ENCODE data around the gene TEX22.

The TEX22 gene

DNA sequence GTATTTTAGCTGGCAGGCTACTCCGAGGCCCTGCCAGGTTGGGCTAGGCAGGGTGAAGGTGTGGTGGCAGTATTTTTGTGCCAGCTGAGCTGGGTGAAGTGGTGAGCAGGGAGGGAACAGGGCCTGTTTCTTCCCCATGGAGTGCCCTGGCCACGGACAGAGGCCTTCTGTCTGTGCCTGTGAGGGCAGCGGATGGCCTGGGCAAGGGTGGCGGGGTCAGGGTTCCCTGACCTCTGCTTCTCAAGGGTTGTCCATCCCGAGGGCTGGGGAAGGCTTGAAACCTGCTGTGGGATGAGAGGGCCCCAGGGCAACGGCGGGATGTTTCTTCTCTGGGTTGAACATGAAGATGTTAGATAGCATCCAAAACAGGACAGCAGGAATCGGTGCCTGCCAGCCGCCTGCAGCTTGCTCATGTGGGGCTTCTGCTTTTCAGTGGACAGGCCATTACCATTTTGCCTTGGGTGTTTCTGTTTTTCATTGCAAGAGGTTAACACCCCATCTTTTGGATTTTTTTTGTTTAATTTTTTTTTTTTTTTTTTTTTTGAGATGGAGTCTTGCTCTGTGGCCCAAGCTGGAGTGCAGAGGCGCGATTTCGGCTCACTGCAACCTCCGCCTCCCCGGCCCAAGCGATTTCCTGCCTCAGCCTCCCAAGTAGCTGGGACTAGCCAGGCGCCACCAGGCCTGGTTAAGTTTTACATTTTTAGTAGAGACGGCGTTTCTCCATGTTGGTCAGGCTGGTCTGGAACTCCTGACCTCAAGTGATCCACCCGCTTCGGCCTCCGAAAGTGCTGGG is 24.6 kb downstream of the TEX22 start:
- DNase-seq (ENCODE audit: low read depth in 2 of 2): no peak
- TF ChIP-seq, protein P1, sequence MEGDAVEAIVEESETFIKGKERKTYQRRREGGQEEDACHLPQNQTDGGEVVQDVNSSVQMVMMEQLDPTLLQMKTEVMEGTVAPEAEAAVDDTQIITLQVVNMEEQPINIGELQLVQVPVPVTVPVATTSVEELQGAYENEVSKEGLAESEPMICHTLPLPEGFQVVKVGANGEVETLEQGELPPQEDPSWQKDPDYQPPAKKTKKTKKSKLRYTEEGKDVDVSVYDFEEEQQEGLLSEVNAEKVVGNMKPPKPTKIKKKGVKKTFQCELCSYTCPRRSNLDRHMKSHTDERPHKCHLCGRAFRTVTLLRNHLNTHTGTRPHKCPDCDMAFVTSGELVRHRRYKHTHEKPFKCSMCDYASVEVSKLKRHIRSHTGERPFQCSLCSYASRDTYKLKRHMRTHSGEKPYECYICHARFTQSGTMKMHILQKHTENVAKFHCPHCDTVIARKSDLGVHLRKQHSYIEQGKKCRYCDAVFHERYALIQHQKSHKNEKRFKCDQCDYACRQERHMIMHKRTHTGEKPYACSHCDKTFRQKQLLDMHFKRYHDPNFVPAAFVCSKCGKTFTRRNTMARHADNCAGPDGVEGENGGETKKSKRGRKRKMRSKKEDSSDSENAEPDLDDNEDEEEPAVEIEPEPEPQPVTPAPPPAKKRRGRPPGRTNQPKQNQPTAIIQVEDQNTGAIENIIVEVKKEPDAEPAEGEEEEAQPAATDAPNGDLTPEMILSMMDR (IDR thresholded peaks at IDR 0.05; ENCODE audit: low read depth, low read length): no peak
- no peak overlapping the region for H3K4me3 ChIP-seq (replicated peaks in 1 of 2; ENCODE audit: low read depth in 2 of 2, low read length in 2 of 2)

DNA sequence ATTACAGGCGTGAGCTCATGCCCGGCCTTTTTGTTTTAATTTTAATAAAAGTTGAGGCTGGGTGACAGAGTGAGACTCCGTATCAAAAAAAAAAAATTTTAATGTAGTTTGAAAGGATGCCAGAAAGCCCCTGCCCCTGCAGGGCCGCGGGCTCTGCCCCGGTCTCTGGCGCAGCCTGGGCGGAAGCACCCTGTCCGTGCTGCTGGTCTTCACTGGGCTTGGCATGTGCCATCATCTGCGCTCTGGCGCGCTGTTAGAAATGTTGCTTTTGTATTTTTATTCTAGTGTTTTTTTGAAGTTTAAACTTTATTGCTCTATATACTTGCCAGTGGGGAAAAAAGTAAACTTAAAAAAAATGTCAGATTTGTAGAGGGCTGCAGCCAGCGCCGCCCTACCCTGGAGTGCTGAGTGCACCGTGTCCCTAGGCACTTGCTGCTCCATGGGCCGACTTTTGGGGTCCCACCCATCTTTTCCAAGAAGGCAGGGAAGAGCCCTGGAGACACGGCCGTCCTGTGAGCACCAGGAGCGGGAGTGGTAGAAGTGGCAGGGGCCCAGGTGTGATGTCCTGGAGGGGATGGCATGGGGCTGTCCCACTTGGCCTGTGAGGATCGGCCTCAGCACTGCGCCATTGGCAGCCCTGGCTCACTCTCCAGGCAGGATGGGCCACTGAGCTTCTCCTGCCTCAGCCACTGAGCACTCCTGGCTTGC is 25.3 kb downstream of the TEX22 start:
- TF ChIP-seq, protein P1 (IDR thresholded peaks at IDR 0.05; ENCODE audit: low read depth, low read length): no peak
- DNase-seq (ENCODE audit: low read depth in 2 of 2): no peak
- no peak overlapping the region for H3K4me3 ChIP-seq (replicated peaks in 1 of 2; ENCODE audit: low read depth in 2 of 2, low read length in 2 of 2)

DNA sequence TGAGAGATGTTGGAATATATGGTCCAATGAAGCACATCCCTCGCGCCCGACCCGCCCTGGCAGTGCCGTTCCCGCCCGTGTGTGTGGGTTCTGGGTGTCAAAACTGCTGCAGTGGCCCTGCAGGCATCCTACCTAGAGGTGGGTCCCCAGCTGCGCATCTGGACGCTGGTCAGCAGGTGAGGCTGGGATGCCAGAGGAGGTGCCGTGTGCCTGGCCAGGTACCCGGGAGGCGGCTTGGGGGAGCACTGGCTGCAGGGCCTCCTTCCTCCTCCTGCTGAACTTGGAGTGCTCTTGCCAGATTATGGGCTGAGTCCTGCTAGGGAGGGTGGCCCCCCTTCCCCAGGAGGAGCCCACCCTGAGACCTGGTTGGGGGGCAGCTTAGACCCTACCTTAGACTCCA is 26.5 kb downstream of the TEX22 start:
- TF ChIP-seq, protein P1 (IDR thresholded peaks at IDR 0.05; ENCODE audit: low read depth, low read length): no peak
- no peak overlapping the region for H3K4me3 ChIP-seq (replicated peaks in 1 of 2; ENCODE audit: low read depth in 2 of 2, low read length in 2 of 2)
- DNase-seq (ENCODE audit: low read depth in 2 of 2): no peak

DNA sequence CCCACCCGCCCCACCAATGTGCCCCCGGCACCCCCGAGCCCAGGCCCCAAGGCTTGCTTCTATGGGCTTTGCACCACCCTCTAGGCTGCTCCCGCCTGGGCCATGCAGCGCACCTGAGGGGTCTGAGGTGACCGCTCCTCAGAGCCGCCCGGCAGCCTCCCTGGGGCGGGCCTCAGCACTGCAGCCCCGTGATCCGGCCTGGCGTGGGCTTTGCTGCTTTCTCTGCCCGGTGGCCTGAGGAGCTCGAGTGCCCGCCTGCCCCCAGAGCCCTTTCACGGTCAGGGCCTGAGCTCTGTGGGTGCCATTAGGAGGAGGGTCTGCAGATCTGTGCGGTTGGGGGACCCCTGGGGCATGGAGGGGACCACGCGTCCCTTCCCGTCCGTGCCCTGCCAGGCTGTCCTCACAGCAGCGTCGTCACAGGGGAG is 27.5 kb downstream of the TEX22 start:
- no peak overlapping the region for H3K4me3 ChIP-seq (replicated peaks in 1 of 2; ENCODE audit: low read depth in 2 of 2, low read length in 2 of 2)
- TF ChIP-seq, protein P1 (IDR thresholded peaks at IDR 0.05; ENCODE audit: low read depth, low read length): no peak
- DNase-seq (ENCODE audit: low read depth in 2 of 2): no peak

DNA sequence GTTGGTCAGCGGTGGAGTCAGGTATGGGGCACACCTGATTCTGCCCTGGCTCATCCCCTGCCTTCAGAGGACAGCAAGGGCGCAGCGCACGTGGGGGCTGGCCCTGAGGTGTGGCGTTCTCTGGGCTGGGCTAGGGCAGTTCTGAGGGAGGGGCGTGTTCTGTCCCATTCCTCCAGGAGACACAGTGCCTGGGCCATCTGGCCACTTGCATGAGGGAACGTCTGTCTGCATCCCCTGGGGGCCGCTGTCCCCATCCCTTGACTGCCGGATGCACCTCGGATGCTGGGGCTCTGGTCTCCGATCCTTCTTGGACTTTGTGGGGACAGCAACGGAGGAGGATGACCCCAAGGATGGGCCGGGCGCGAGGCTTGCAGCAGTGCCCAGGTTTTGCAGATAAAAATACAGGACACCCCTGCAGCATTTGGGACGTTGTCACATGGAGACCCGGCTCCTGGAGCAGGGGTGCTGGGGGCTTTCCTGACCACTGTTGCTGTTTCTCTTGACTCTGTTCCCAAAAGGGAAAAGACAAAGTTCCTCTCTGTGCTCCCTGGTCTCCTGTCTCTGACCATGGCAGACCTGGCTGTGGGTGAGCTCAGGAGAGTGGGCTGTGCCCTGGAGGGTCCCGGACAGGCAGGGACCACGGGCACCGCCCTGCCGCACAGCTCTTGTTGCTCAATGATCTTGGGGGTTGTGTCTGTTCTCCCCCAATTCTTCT is 28.2 kb downstream of the TEX22 start:
- no peak overlapping the region for H3K4me3 ChIP-seq (replicated peaks in 1 of 2; ENCODE audit: low read depth in 2 of 2, low read length in 2 of 2)
- no peak for DNase-seq (ENCODE audit: low read depth in 2 of 2)
- TF ChIP-seq, protein P1 (IDR thresholded peaks at IDR 0.05; ENCODE audit: low read depth, low read length): no peak

DNA sequence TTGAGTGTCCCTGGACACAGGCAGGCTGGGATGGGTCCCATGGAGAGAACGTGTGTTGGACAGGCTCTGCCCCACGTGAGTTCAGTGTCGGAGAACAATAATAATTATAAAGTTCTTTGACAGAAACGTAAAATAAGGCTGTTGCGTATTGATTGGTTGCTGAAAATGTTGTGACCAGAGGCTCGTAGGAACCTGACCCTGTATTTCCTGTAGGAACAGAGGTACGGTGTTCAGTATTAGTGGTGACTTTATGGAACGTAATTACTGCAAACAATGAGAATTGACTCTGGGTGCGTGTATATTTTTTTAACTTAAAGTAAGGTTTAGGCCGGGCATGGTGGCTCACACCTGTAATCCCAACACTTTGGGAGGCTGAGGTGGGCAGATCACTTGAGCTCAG is 29.1 kb downstream of the TEX22 start:
- TF ChIP-seq, protein P1 (IDR thresholded peaks at IDR 0.05; ENCODE audit: low read depth, low read length): no peak
- H3K4me3 ChIP-seq (replicated peaks in 1 of 2; ENCODE audit: low read depth in 2 of 2, low read length in 2 of 2): no peak overlapping the region
- DNase-seq (ENCODE audit: low read depth in 2 of 2): no peak

Data from cardiac fibroblast (primary cell).